B cell (primary cell): ENCODE data around the gene NOS1. TPM values are rescaled to one million over a fixed set of nuclear protein-coding genes. Genes with fewer than 3 reads are reported as not detected.

ENCODE experiments used
- ATAC-seq: fragments of 200-7000 bp; cut with Tn5 transposase; one replicate; pipeline ENCODE4 v1.10.0; 2021; ENCODE audit warnings: low read depth, mild to moderate bottlenecking, moderate number of reproducible peaks, moderate library complexity
- CTCF ChIA-PET: fragments of 350-600 bp; sonication (Branson Sonifier 250); formaldehyde crosslinking; loops from one replicate; lab custom pipeline; 2021; ENCODE audit warnings: antibody characterized with exemption, inconsistent platforms; lab: Charles Lee
- POLR2A ChIA-PET: fragments of 350-600 bp; sonication (Branson Sonifier 250); formaldehyde crosslinking; loops from one replicate; lab custom pipeline; 2021; ENCODE audit warnings: antibody characterized with exemption; lab: Charles Lee
- DNase-seq: peaks from one replicate; pipeline ENCODE4 v3.0.0; 2013
- H2AFZ ChIP-seq: 2 replicates; pipeline ENCODE4 v1.6.1; 2012; ENCODE audit warnings: mild to moderate bottlenecking, low read depth, low read length; ENCODE audit not compliant: insufficient read depth, poor library complexity, severe bottlenecking
- H3K27ac ChIP-seq, 2 donors: 1 replicate in 1 of 2; 2 replicates in 1 of 2; pipeline ENCODE4 v1.5.1; 2012 to 2013; ENCODE audit warnings: low read length in 2 of 2, mild to moderate bottlenecking in 2 of 2, moderate library complexity in 1 of 2
- H3K27me3 ChIP-seq, 4 experiments: fragments of 200-600 bp in 1 of 4; sonication (generic) in 1 of 4; replicated peaks in 1 of 4; 1 replicate in 2 of 4; 2 replicates in 2 of 4; pipeline versions ENCODE4 v1.6.1 to v1.7.0; 2013 to 2016; ENCODE audit warnings: low read length in 3 of 4, mild to moderate bottlenecking in 2 of 4, mixed read lengths in 1 of 4, moderate library complexity in 1 of 4; ENCODE audit not compliant: insufficient read depth in 4 of 4, control insufficient read depth in 3 of 4; ENCODE audit errors: control extremely low read depth in 1 of 4
- H3K36me3 ChIP-seq, 2 experiments: replicated peaks in 1 of 2; 1 replicate in 1 of 2; 2 replicates in 1 of 2; pipeline versions ENCODE4 v1.6.1 to v1.7.1; 2013; ENCODE audit warnings: low read length in 1 of 2; ENCODE audit not compliant: insufficient read depth in 2 of 2, control insufficient read depth in 1 of 2; ENCODE audit errors: control extremely low read depth in 1 of 2, extremely low read depth in 1 of 2
- H3K4me1 ChIP-seq, 2 donors: fragments of 200-600 bp in 1 of 2; sonication (generic) in 1 of 2; 1 replicate in 1 of 2; 2 replicates in 1 of 2; pipeline versions ENCODE4 v1.5.1 to v1.6.1; 2013 to 2017; ENCODE audit warnings: low read length in 2 of 2; ENCODE audit not compliant: control insufficient read depth in 2 of 2, insufficient read depth in 2 of 2
- H3K4me2 ChIP-seq: replicated peaks from 2 replicates; pipeline ENCODE3; 2012; ENCODE audit warnings: mild to moderate bottlenecking, low read depth, low read length; ENCODE audit not compliant: poor library complexity, severe bottlenecking
- H3K4me3 ChIP-seq, 5 experiments: fragments of 200-600 bp in 1 of 5; sonication (generic) in 1 of 5; 1 replicate in 3 of 5; 2 replicates in 2 of 5; pipeline versions ENCODE4 v1.5.1 to v1.7.0; 2011 to 2016; ENCODE audit warnings: low read length in 4 of 5, mild to moderate bottlenecking in 4 of 5, low read depth in 2 of 5, control low read depth in 1 of 5, moderate library complexity in 1 of 5; ENCODE audit not compliant: insufficient read depth in 1 of 5; ENCODE audit errors: control extremely low read depth in 1 of 5, extremely low read depth in 1 of 5
- H3K79me2 ChIP-seq: fragments of 200-600 bp; sonication (generic); one replicate; pipeline ENCODE4 v1.6.0; 2016; ENCODE audit warnings: low read length; ENCODE audit not compliant: control insufficient read depth, insufficient read depth
- H3K9ac ChIP-seq: fragments of 200-600 bp; sonication (generic); 2 replicates; pipeline ENCODE4 v1.6.1; 2017; ENCODE audit warnings: mild to moderate bottlenecking, low read length, moderate library complexity
- H3K9me3 ChIP-seq, 3 donors: one replicate each; pipeline versions ENCODE4 v1.6.1 to v1.7.1; 2013; ENCODE audit warnings: low read length in 2 of 3; ENCODE audit not compliant: control insufficient read depth in 2 of 3, insufficient read depth in 1 of 3; ENCODE audit errors: control extremely low read depth in 1 of 3
- H4K20me1 ChIP-seq: 2 replicates; pipeline ENCODE4 v1.6.0; 2012; ENCODE audit warnings: mild to moderate bottlenecking, low read length; ENCODE audit not compliant: insufficient read depth, control insufficient read depth, poor library complexity, severe bottlenecking
- H3K27ac Mint-ChIP-seq: one replicate; pipeline ENCODE4 v1.8.0; 2021; ENCODE audit warnings: mixed read lengths
- H3K27me3 Mint-ChIP-seq: one replicate; pipeline ENCODE4 v1.8.0; 2021; ENCODE audit warnings: mixed read lengths
- H3K4me1 Mint-ChIP-seq: one replicate; pipeline ENCODE4 v1.8.0; 2021; ENCODE audit warnings: mixed read lengths
- H3K4me3 Mint-ChIP-seq: one replicate; pipeline ENCODE4 v1.8.0; 2021; ENCODE audit warnings: mixed read lengths
- H3K9me3 Mint-ChIP-seq: one replicate; pipeline ENCODE4 v1.8.0; 2022; ENCODE audit warnings: mixed read lengths; ENCODE audit not compliant: insufficient read depth
- EZH2 ChIP-seq: IDR thresholded peaks from 2 replicates; pipeline ENCODE4 v1.6.1; 2012; ENCODE audit warnings: borderline replicate concordance, low read depth, mild to moderate bottlenecking, moderate library complexity, low read length; ENCODE audit not compliant: insufficient read depth, poor library complexity, severe bottlenecking
- WGBS: methylation state at CpG from one replicate; pipeline ENCODE4 v1.1.5; 2013; ENCODE audit warnings: missing lambda C conversion rate; ENCODE audit not compliant: insufficient coverage; 5-methylcytosine and 5-hydroxymethylcytosine counted together
- intact Hi-C: fragments of 100-400 bp; cut with micrococcal nuclease; formaldehyde crosslinking; loops from one replicate; pipeline ENCODE4 v1.10.0; 2022
- polyA plus RNA-seq: library from polyadenylated mRNA; depleted of rRNA; stranded (reverse); fragments of >200 nt; gene quantifications from 2 replicates; pipeline ENCODE4 v1.2.3, GENCODE V29; 2012
- total RNA-seq, 2 donors: library from RNA; stranded (reverse); fragments of 120-200 nt in 1 of 2; gene quantifications; 1 replicate in 1 of 2; 2 replicates in 1 of 2; pipeline versions ENCODE4 v1.2.3 to v1.2.4, GENCODE V29; 2013 to 2022
- TF ChIP-seq, protein P1 (sequence below): fragments of 200-600 bp; IDR thresholded peaks from one replicate; pipeline ENCODE4 v1.8.0; 2022; ENCODE audit warnings: antibody characterized with exemption, mild to moderate bottlenecking

Gene NOS1
- total and polyA plus RNA-seq, 2 donors (not counting 1 experiment from before 2014, with no cell fraction given) = not detected

DNA sequence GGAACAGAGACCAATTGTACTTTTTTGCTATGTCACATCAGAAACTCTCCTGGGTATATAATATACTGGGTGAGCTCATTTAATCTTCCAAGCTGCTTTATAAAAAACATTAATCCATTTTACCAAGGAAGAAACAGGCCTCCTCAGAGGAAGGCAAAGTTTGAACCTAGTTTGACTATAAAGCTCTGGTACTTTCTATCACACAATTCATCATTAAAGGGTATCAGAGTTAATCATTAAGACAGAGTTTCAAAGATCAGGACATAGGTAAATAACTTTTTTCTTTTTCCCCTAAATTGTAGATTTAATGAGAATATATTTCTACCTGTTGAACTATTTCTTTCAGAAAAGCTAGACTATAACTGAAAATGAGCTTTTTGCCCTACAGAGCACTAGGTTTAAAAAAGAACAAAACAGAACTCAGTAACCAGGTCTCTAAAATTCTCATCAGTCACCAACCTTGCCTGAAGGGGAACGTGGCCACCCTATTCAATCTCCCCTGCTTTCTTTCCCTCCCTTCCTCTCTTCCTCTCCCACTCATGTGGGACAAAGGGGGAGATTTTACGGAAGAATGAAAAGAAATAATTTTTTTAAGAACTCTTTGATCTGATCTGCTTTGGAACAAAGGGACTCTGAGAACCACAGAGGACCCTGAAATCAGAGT, 189.8 kb downstream of the NOS1 start:
- H3K79me2 ChIP-seq = no peaks in the 10 kb centered on the region
- H3K9me3 Mint-ChIP-seq = no peaks in the 10 kb centered on the region
- TF ChIP-seq, protein P1, sequence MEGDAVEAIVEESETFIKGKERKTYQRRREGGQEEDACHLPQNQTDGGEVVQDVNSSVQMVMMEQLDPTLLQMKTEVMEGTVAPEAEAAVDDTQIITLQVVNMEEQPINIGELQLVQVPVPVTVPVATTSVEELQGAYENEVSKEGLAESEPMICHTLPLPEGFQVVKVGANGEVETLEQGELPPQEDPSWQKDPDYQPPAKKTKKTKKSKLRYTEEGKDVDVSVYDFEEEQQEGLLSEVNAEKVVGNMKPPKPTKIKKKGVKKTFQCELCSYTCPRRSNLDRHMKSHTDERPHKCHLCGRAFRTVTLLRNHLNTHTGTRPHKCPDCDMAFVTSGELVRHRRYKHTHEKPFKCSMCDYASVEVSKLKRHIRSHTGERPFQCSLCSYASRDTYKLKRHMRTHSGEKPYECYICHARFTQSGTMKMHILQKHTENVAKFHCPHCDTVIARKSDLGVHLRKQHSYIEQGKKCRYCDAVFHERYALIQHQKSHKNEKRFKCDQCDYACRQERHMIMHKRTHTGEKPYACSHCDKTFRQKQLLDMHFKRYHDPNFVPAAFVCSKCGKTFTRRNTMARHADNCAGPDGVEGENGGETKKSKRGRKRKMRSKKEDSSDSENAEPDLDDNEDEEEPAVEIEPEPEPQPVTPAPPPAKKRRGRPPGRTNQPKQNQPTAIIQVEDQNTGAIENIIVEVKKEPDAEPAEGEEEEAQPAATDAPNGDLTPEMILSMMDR = no peak
- TF ChIP-seq EZH2 = no peak
- H3K4me2 ChIP-seq = no peak overlapping the region
- H3K27ac Mint-ChIP-seq = no peak overlapping the region
- CTCF ChIA-PET = interaction anchor here (0.6 to 1.0 kb wide), 2 partner anchors 40 to 1260 kb away, joined by 3 read pairs; no protein-coding TSS in a partner anchor
- DNase-seq = no peak
- no peaks in the 10 kb centered on the region for H3K4me1 ChIP-seq
- no peak overlapping the region for H3K9ac ChIP-seq
- H3K4me1 Mint-ChIP-seq = no peaks in the 10 kb centered on the region
- H3K27me3 ChIP-seq = no peaks in the 10 kb centered on the region
- intact Hi-C loops = no loop called here
- no peak overlapping the region for H3K27ac ChIP-seq
- peaks cover 22 to 91% of the 10 kb centered on the region in 2 experiments for H3K36me3 ChIP-seq
- H2AFZ ChIP-seq = no peak overlapping the region
- H3K9me3 ChIP-seq = no peaks in the 10 kb centered on the region
- no peak overlapping the region for H3K4me3 Mint-ChIP-seq
- H4K20me1 ChIP-seq = peaks cover 14% of the 10 kb centered on the region
- no CpG with 5 or more reads among the region's 2 CpGs for WGBS
- POLR2A ChIA-PET = no interaction called here
- H3K4me3 ChIP-seq = no peak overlapping the region
- H3K27me3 Mint-ChIP-seq = no peaks in the 10 kb centered on the region
- ATAC-seq = no peak

DNA sequence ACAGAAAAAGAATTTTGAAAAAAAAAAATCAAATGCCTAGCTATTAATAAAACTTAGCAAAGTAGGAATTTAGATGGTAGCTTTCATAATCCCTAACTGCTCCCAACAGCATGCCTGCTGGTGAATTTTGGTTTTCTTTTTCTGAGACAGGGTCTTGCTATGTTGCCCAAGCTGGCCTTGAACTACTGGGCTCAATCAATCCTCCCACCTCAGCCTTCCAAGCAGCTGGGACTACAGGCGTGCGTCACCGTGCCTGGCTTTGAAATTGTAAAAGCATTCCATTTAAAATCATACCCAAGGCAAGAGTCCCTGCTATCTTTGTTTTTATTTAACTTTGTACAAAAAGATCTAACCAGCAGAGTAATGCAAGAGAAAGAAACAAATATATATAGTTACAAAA, 191.9 kb downstream of the NOS1 start:
- TF ChIP-seq, protein P1 = no peak
- TF ChIP-seq EZH2 = no peak
- no peak overlapping the region for H3K4me3 ChIP-seq
- H3K27me3 ChIP-seq = no peaks in the 10 kb centered on the region
- H3K27me3 Mint-ChIP-seq = no peaks in the 10 kb centered on the region
- no peaks in the 10 kb centered on the region for H3K9me3 ChIP-seq
- no peak overlapping the region for H3K4me3 Mint-ChIP-seq
- H3K27ac Mint-ChIP-seq = no peak overlapping the region
- no peak overlapping the region for H3K27ac ChIP-seq
- no peaks in the 10 kb centered on the region for H3K4me1 Mint-ChIP-seq
- H3K9ac ChIP-seq = no peak overlapping the region
- H3K79me2 ChIP-seq = no peaks in the 10 kb centered on the region
- DNase-seq = no peak
- no peak overlapping the region for H2AFZ ChIP-seq
- ATAC-seq = no peak
- CTCF ChIA-PET = interaction anchor here (0.6 to 1.0 kb wide), 2 partner anchors 23 to 49 kb away, joined by 3 to 5 read pairs; no protein-coding TSS in a partner anchor
- H3K36me3 ChIP-seq = peaks cover 26 to 90% of the 10 kb centered on the region in 2 experiments
- 100% methylated on average over 3 of the region's 3 CpGs for WGBS
- no peak overlapping the region for H3K4me2 ChIP-seq
- POLR2A ChIA-PET = no interaction called here
- H4K20me1 ChIP-seq = peaks cover 14% of the 10 kb centered on the region
- intact Hi-C loops = no loop called here
- H3K9me3 Mint-ChIP-seq = no peaks in the 10 kb centered on the region
- no peaks in the 10 kb centered on the region for H3K4me1 ChIP-seq
